Neural cell (in vitro differentiated cells): ENCODE data around the gene CIB4. TPM values are rescaled to one million over a fixed set of nuclear protein-coding genes. Genes with fewer than 3 reads are reported as not detected.

ENCODE experiments used
- H2AFZ ChIP-seq: fragments of 200-600, 300-800 bp; sonication (generic), shearing (Covaris generic); 2 replicates; pipeline ENCODE4 v1.6.0; 2014; ENCODE audit warnings: low read depth, mild to moderate bottlenecking, antibody characterized with exemption, low read length, moderate library complexity
- H3F3A ChIP-seq: fragments of 200-600 bp; shearing (Covaris generic); 2 replicates; pipeline ENCODE4 v1.6.1; 2016; ENCODE audit warnings: mild to moderate bottlenecking, moderate library complexity, mixed read lengths, antibody characterized with exemption, low read length; ENCODE audit not compliant: insufficient read depth, poor library complexity, severe bottlenecking
- H3K27ac ChIP-seq: fragments of 200-600, 300-800 bp; sonication (generic), shearing (Covaris generic); 2 replicates; pipeline ENCODE4 v1.5.1; 2014; ENCODE audit warnings: mild to moderate bottlenecking, low read length, moderate library complexity
- H3K27me3 ChIP-seq: fragments of 300-800, 200-600 bp; sonication (generic), shearing (Covaris generic); 2 replicates; pipeline ENCODE4 v1.6.0; 2014; ENCODE audit warnings: mild to moderate bottlenecking, low read depth, low read length, moderate library complexity; ENCODE audit not compliant: insufficient read depth
- H3K36me3 ChIP-seq: fragments of 300-800, 200-600 bp; sonication (generic), shearing (Covaris generic); 2 replicates; pipeline ENCODE4 v1.5.1; 2014; ENCODE audit warnings: mild to moderate bottlenecking, antibody characterized with exemption, low read length, moderate library complexity; ENCODE audit not compliant: insufficient read depth
- H3K4me2 ChIP-seq: fragments of 300-800, 200-600 bp; sonication (generic), shearing (Covaris generic); 2 replicates; pipeline ENCODE4 v1.6.0; 2014; ENCODE audit warnings: mild to moderate bottlenecking, low read length
- H3K4me3 ChIP-seq: fragments of 300-800, 200-600 bp; sonication (generic), shearing (Covaris generic); 2 replicates; pipeline ENCODE4 v1.5.1; 2014; ENCODE audit warnings: mild to moderate bottlenecking, low read length, moderate library complexity
- H3K79me2 ChIP-seq: fragments of 200-600 bp; shearing (Covaris generic); replicated peaks from 2 replicates; pipeline ENCODE4 v1.6.0; 2014; ENCODE audit warnings: mild to moderate bottlenecking, low read length, moderate library complexity; ENCODE audit not compliant: insufficient read depth
- H3K9ac ChIP-seq: fragments of 300-800, 200-600 bp; sonication (generic), shearing (Covaris generic); 2 replicates; pipeline ENCODE4 v1.6.1; 2016; ENCODE audit warnings: mild to moderate bottlenecking, low read length, mixed read lengths
- H3K9me2 ChIP-seq: fragments of 200-600 bp; shearing (Covaris generic); 2 replicates; pipeline ENCODE4 v1.6.1; 2016; ENCODE audit warnings: mild to moderate bottlenecking, low read length, mixed read lengths; ENCODE audit not compliant: insufficient read depth
- H3K9me3 ChIP-seq: fragments of 200-600, 300-800 bp; sonication (generic), shearing (Covaris generic); 2 replicates; pipeline ENCODE4 v1.6.1; 2016; ENCODE audit warnings: mild to moderate bottlenecking, mixed run types, low read length, moderate library complexity, mixed read lengths
- H4K20me1 ChIP-seq: fragments of 200-600 bp; shearing (Covaris generic); 2 replicates; pipeline ENCODE4 v1.6.1; 2016; ENCODE audit warnings: mild to moderate bottlenecking, mixed run types; ENCODE audit not compliant: insufficient read depth
- EP300 ChIP-seq: fragments of 450-650 bp; conservative IDR thresholded peaks from 2 replicates; pipeline ENCODE4 v1.6.1; 2014; ENCODE audit warnings: antibody characterized with exemption, mild to moderate bottlenecking, moderate library complexity; ENCODE audit not compliant: poor library complexity, severe bottlenecking
- EZH2 ChIP-seq: fragments of 200-600, 300-800 bp; shearing (Covaris generic), sonication (generic); IDR thresholded peaks from 2 replicates; pipeline ENCODE4 v1.6.1; 2014; ENCODE audit warnings: antibody characterized with exemption, low read length, borderline replicate concordance, mild to moderate bottlenecking; ENCODE audit not compliant: insufficient read depth, poor library complexity, severe bottlenecking
- MXI1 ChIP-seq: fragments of 450-650 bp; conservative IDR thresholded peaks from 2 replicates; pipeline ENCODE4 v1.6.1; 2014; ENCODE audit warnings: antibody characterized with exemption, mild to moderate bottlenecking; ENCODE audit not compliant: poor library complexity, severe bottlenecking
- POLR2AphosphoS5 ChIP-seq: IDR thresholded peaks from 2 replicates; pipeline ENCODE4 v1.6.1; 2012
- RAD21 ChIP-seq: fragments of 450-650 bp; conservative IDR thresholded peaks from 2 replicates; pipeline ENCODE4 v1.6.1; 2014; ENCODE audit warnings: antibody characterized with exemption, mild to moderate bottlenecking, moderate library complexity
- SMC3 ChIP-seq: fragments of 450-650 bp; conservative IDR thresholded peaks from 2 replicates; pipeline ENCODE4 v1.6.1; 2014; ENCODE audit warnings: antibody characterized with exemption, mild to moderate bottlenecking, moderate library complexity; ENCODE audit not compliant: poor library complexity
- TAF1 ChIP-seq: IDR thresholded peaks from 2 replicates; pipeline ENCODE4 v1.6.1; 2012; ENCODE audit warnings: low read depth
- polyA plus RNA-seq: library from polyadenylated mRNA; depleted of rRNA; stranded (reverse); fragments of >200 nt; gene quantifications from 2 replicates; pipeline ENCODE4 v1.2.3, GENCODE V29; 2014
- TF ChIP-seq, protein P1 (sequence below): fragments of 450-650 bp; IDR thresholded peaks from 2 replicates; pipeline ENCODE4 v1.5.1; 2014; ENCODE audit warnings: antibody characterized with exemption, mild to moderate bottlenecking, moderate library complexity; ENCODE audit not compliant: poor library complexity, severe bottlenecking
- TF ChIP-seq, protein P2 (sequence below): IDR thresholded peaks from 2 replicates; pipeline ENCODE4 v1.6.1; 2012; ENCODE audit warnings: borderline replicate concordance

Gene CIB4
- polyA plus RNA-seq, 1 donor from 2014 or later, result not detected

DNA sequence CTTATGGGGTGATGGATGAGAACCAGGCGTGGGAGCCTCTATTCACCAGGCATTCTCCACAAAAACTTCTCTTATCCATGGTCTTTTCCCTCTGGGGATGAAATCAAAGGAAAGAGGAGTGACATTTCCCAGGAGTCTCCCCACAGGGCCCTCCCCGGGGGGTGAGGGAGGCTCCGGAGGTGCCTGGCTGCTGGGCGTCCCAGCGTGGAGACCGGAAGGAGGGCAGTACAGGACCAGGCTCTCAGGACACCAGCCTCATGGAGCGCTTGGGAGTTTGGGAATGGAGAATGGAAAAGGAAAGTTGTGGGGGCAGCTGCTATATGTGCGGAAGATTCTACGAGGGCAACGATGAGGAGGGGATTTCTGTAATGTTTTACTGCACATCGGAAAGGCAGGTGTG is 22.1 kb downstream of the CIB4 start:
- H3K36me3 ChIP-seq, result no peaks in the 10 kb centered on the region
- H3K4me3 ChIP-seq, result no peak overlapping the region
- TF ChIP-seq MXI1, result no peak
- TF ChIP-seq, protein P1, sequence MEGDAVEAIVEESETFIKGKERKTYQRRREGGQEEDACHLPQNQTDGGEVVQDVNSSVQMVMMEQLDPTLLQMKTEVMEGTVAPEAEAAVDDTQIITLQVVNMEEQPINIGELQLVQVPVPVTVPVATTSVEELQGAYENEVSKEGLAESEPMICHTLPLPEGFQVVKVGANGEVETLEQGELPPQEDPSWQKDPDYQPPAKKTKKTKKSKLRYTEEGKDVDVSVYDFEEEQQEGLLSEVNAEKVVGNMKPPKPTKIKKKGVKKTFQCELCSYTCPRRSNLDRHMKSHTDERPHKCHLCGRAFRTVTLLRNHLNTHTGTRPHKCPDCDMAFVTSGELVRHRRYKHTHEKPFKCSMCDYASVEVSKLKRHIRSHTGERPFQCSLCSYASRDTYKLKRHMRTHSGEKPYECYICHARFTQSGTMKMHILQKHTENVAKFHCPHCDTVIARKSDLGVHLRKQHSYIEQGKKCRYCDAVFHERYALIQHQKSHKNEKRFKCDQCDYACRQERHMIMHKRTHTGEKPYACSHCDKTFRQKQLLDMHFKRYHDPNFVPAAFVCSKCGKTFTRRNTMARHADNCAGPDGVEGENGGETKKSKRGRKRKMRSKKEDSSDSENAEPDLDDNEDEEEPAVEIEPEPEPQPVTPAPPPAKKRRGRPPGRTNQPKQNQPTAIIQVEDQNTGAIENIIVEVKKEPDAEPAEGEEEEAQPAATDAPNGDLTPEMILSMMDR, result no peak
- TF ChIP-seq EP300, result no peak
- TF ChIP-seq EZH2, result no peak
- no peak for TF ChIP-seq POLR2AphosphoS5
- H3K4me2 ChIP-seq, result no peak overlapping the region
- H3K27ac ChIP-seq, result no peak overlapping the region
- H4K20me1 ChIP-seq, result no peaks in the 10 kb centered on the region
- no peak overlapping the region for H3K9ac ChIP-seq
- H3K9me2 ChIP-seq, result no peaks in the 10 kb centered on the region
- H3F3A ChIP-seq, result no peaks in the 10 kb centered on the region
- no peak overlapping the region for H2AFZ ChIP-seq
- no peaks in the 10 kb centered on the region for H3K79me2 ChIP-seq
- H3K27me3 ChIP-seq, result no peaks in the 10 kb centered on the region
- H3K9me3 ChIP-seq, result no peaks in the 10 kb centered on the region

DNA sequence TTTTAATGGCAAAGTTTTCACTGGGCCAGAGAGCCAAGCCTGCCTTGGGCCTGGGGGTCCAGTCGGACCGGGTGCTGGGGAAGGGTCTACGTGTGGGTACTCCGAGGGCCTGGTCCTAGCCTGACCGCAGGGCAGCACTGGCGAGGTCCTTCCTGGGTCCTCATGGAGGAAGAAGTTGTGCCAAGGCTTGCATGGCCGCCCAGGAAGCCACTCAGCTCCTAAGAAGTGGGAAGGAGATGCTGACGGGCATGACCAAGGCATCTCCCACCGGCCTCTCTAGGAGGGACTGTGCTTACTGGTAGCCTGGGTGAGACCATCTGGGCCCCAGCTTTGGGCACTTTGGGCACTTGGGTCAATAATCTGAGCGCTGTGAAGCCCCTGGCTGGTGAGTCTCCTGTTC is 22.6 kb downstream of the CIB4 start:
- TF ChIP-seq, protein P1, result no peak
- TF ChIP-seq SMC3, result no peak
- TF ChIP-seq MXI1, result no peak
- no peak for TF ChIP-seq EP300
- TF ChIP-seq POLR2AphosphoS5, result no peak
- no peak for TF ChIP-seq EZH2
- TF ChIP-seq RAD21, result no peak
- TF ChIP-seq, protein P2, sequence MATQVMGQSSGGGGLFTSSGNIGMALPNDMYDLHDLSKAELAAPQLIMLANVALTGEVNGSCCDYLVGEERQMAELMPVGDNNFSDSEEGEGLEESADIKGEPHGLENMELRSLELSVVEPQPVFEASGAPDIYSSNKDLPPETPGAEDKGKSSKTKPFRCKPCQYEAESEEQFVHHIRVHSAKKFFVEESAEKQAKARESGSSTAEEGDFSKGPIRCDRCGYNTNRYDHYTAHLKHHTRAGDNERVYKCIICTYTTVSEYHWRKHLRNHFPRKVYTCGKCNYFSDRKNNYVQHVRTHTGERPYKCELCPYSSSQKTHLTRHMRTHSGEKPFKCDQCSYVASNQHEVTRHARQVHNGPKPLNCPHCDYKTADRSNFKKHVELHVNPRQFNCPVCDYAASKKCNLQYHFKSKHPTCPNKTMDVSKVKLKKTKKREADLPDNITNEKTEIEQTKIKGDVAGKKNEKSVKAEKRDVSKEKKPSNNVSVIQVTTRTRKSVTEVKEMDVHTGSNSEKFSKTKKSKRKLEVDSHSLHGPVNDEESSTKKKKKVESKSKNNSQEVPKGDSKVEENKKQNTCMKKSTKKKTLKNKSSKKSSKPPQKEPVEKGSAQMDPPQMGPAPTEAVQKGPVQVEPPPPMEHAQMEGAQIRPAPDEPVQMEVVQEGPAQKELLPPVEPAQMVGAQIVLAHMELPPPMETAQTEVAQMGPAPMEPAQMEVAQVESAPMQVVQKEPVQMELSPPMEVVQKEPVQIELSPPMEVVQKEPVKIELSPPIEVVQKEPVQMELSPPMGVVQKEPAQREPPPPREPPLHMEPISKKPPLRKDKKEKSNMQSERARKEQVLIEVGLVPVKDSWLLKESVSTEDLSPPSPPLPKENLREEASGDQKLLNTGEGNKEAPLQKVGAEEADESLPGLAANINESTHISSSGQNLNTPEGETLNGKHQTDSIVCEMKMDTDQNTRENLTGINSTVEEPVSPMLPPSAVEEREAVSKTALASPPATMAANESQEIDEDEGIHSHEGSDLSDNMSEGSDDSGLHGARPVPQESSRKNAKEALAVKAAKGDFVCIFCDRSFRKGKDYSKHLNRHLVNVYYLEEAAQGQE, result no peak
- TF ChIP-seq TAF1, result no peak
- no peak overlapping the region for H2AFZ ChIP-seq
- H3K27me3 ChIP-seq, result no peaks in the 10 kb centered on the region
- H3K9me2 ChIP-seq, result no peaks in the 10 kb centered on the region
- no peaks in the 10 kb centered on the region for H3K79me2 ChIP-seq
- H3K4me3 ChIP-seq, result no peak overlapping the region
- no peak overlapping the region for H3K9ac ChIP-seq
- no peak overlapping the region for H3K4me2 ChIP-seq
- no peaks in the 10 kb centered on the region for H3K9me3 ChIP-seq
- H3F3A ChIP-seq, result no peaks in the 10 kb centered on the region
- H3K36me3 ChIP-seq, result no peaks in the 10 kb centered on the region
- no peak overlapping the region for H3K27ac ChIP-seq
- no peaks in the 10 kb centered on the region for H4K20me1 ChIP-seq
